Coronary artery (tissue), 2 donors: ENCODE data around the gene UNCX.

Experiments
- DNase-seq: peaks from one replicate; pipeline ENCODE4 v3.0.0-alpha.2; 2017; ENCODE audit warnings: low spot score
- H3K27ac ChIP-seq, 2 donors: fragments of 200-600 bp; sonication (generic); one replicate each; pipeline ENCODE4 v1.5.1; 2016 to 2019
- H3K4me3 ChIP-seq: fragments of 200-600 bp; sonication (generic); 2 replicates; pipeline ENCODE4 v1.5.1; 2016; ENCODE audit warnings: mild to moderate bottlenecking, moderate library complexity
- CTCF ChIP-seq: fragments of 200-600 bp; sonication (generic); IDR thresholded peaks from one replicate; pipeline ENCODE4 v1.5.1; 2019; ENCODE audit warnings: antibody characterized with exemption

The UNCX gene

GRCh38 chr7:1230411-1231213 is 2.1 kb upstream of the UNCX start:
- DNase-seq: no peak
- Histone ChIP-seq H3K27ac (no peak overlapping the region), H3K4me3 (no peak overlapping the region)
- TF ChIP-seq CTCF: no peak

DNA sequence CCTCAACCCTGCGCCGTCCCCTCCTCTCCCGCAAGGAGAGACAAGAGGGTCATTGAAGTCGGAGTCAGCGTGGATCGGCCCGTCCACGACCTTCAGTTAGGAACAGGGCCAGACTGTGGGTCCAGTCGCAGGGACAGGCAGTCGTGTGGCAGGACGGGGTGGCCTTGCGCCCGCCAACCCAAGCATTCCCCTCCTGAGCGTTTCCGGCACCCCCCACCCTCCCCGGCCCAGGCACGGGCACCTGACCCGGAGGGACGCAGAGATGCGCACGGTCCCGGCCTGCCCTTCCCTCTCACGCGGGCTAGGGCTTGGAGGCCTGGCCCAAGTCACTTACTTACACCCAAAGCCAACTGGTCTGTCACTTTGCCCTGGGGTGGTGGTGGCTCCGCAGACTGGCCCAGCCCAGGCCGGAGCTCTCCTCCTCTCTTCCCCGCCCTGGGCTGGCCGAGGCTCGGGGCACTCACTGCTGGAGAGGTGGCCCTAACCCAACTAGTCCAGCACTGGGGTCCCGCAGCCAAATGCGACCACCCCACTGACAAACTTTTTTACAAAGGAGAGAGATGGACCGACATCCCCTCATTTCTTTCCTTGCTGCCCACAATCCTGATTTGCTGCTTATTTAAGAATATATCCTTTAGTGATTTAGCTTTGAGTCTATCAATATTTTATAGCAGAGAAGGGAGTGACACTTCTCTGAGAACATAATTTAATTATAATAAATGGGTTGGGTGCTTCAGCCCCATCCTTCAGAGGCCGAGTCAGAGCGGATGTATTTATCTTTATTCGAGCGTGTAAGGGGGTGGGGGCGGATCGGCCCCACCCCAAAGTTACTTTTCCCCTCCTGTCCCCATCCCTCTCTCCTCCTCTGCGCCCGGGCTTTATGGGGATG is 1.2 kb upstream of the UNCX start:
- Histone ChIP-seq H3K4me3 (no peak overlapping the region), H3K27ac (no peak overlapping the region)
- no peak for DNase-seq

DNA sequence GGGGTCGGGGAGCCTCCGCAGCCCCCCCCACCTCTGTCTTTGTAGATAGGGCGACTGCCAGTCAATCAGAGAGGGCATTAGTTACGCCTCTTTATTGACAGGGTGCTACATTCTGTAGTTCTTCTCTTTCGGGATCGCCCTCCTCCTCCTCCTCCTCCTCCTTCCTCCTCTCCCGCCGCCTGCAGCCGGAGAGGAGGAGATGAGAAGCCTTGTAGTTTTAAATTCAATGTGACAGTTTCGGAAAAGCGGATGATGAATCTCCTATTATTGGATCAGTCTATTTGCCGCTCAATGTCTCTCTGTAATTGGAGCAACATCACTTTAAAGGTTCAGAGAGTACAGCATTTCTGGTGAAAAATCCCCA is 587 bp upstream of the UNCX start:
- Histone ChIP-seq H3K27ac (no peak overlapping the region), H3K4me3 (no peak overlapping the region)
- no peak for DNase-seq
- no peak for TF ChIP-seq CTCF

More for the DNA sequence above, 1.2 kb upstream of the UNCX start:
- no peak for TF ChIP-seq CTCF

GRCh38 chr7:1233333-1234048 is 819 bp downstream of the UNCX start:
- H3K4me3 ChIP-seq: peak overlapping the region; percentile 14
- no peak for TF ChIP-seq CTCF
- DNase-seq: no peak
- H3K27ac ChIP-seq: no peak overlapping the region

DNA sequence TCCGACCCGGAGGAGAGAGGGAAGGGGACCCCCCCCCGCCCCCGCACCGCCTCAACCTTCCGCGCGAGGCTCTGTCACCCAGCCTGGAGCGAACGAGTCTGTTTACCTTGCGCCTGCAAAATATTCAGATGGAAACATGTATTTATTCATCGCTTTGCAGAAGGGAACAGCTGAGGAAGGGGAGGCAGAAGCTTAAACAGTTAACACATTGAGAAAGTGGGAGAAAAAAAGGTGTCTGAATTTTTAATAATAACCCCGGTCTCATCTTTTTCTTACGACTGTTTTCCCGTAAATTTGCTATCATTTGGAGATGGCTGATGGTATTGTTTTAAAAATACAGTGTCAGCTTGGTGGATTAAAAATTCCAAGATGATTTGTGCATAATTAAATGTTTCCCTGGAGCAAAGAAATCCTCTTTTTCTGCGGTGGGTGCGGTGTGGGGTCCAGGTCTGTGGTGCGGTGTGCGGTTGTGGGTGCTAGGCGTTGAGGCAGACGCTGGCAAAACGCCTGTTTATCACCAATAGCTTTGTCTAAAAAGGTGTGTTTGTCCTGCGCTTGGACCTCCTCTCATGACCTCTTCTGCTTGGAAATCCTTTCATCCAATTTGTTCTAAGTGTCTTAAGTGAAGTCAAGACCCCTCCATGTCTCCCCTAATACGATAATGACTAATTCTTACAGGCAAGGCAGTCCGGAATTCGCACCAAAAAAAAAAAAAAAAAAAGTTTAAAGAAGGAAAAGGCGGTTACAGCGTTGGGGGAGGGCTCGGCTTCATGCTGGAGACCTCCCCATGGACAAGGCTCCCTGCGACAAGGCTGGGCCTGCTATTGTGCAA is 1.6 kb downstream of the UNCX start:
- no peak overlapping the region for H3K4me3 ChIP-seq
- no peak for DNase-seq
- H3K27ac ChIP-seq: no peak overlapping the region
- TF ChIP-seq CTCF: no peak

DNA sequence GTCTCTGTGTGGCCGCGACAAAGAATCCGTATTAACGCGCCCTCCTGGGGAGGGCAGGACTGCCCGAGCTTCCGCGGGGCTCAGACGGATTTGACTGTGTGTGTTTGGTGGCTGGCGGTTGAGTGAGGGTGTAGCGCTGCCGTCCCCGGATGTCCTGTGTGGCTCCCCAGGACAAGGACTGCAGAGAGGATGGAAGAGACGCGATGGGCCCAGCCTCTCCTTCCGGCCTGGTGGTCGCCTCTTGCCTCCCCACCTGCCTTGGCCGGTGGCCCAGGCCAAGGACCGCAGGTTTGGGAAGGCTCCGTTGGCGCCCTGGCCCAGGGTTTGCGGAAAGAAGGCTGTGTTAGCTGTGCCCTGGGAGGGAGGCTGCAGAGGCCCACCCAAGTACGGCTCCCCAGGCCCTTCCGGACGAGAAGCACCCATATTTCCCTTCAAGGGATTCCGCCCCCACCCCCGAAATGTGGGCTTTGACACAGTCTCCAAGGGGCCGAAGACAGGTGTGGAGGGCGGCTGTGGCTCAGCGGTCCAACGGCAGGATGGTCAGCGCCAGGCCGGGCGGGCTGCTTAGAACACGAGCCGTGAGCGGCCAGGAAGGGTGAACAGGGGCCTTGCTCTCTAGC is 2.3 kb downstream of the UNCX start:
- peak overlapping the region; percentile 47 for H3K4me3 ChIP-seq
- H3K27ac ChIP-seq: no peak overlapping the region
- TF ChIP-seq CTCF: no peak
- no peak for DNase-seq
